ENCODE data around the gene GALNT2.

- TF ChIP-seq POLR2AphosphoS5 (IDR thresholded peaks at IDR 0.05; ENCODE audit: low read depth, low read length) (no peak), TAF1 (IDR thresholded peaks at IDR 0.05; ENCODE audit: low read depth, low read length) (no peak), POLR2A (IDR thresholded peaks at IDR 0.05; ENCODE audit: low read depth, low read length) (no peak), SPI1 (IDR thresholded peaks at IDR 0.05; ENCODE audit: low read depth, low read length) (no peak), PAX5 (IDR thresholded peaks at IDR 0.05; ENCODE audit: insufficient read depth, low read length, severe bottlenecking) (no peak)
These were observed 33.9 kb downstream of the GALNT2 start for GRCh38 chr1:230100932-230101331.
